H1 (cell line): ENCODE measurements around the gene MDFIC. TPM values are rescaled to one million over a fixed set of nuclear protein-coding genes. Genes with fewer than 3 reads are reported as not detected.

Experiments
- CTCF ChIA-PET: fragments of 300-600 bp; sonication (Branson Sonifier 250); formaldehyde crosslinking; loops from one replicate; lab custom pipeline; 2021; ENCODE audit not compliant: partially characterized antibody; lab: Charles Lee
- POLR2A ChIA-PET: fragments of 300-600 bp; sonication (Branson Sonifier 250); formaldehyde crosslinking; loops from one replicate; lab custom pipeline; 2021; ENCODE audit warnings: inconsistent platforms; ENCODE audit not compliant: partially characterized antibody; lab: Charles Lee
- DNase-seq, 2 experiments: peaks; one replicate each; pipeline versions ENCODE4 v3.0.0 to v3.0.0-alpha.2; 2010 to 2022; ENCODE audit warnings: low spot score in 2 of 2, low read depth in 1 of 2, mixed read lengths in 1 of 2
- FAIRE-seq: peaks from 2 replicates; lab custom pipeline; 2011; peaks lifted over from hg19 to GRCh38; lab: Jason Lieb, UNC
- H2AFZ ChIP-seq: 2 replicates; pipeline ENCODE4 v1.8.1; 2012; ENCODE audit warnings: low read length, inconsistent platforms
- H2AK5ac ChIP-seq: 2 replicates; pipeline ENCODE4 v1.6.1; 2013; ENCODE audit warnings: low read depth, low read length
- H2BK120ac ChIP-seq: replicated peaks from 2 replicates; pipeline ENCODE3; 2013; ENCODE audit warnings: low read depth, low read length, inconsistent platforms
- H2BK12ac ChIP-seq: 2 replicates; pipeline ENCODE4 v1.6.1; 2013; ENCODE audit warnings: low read depth, low read length
- H2BK15ac ChIP-seq: 2 replicates; pipeline ENCODE4 v1.6.1; 2013; ENCODE audit warnings: low read length
- H2BK20ac ChIP-seq: 2 replicates; pipeline ENCODE4 v1.6.1; 2013; ENCODE audit warnings: low read length
- H2BK5ac ChIP-seq: 2 replicates; pipeline ENCODE4 v1.6.1; 2013; ENCODE audit warnings: low read depth, low read length
- H3K14ac ChIP-seq: 2 replicates; pipeline ENCODE4 v1.6.1; 2013; ENCODE audit warnings: inconsistent platforms; ENCODE audit not compliant: insufficient read length
- H3K18ac ChIP-seq: 2 replicates; pipeline ENCODE4 v1.6.1; 2013; ENCODE audit warnings: low read length; ENCODE audit errors: extremely low read depth
- H3K23ac ChIP-seq: 2 replicates; pipeline ENCODE4 v1.6.1; 2013; ENCODE audit warnings: inconsistent platforms; ENCODE audit not compliant: insufficient read length
- H3K23me2 ChIP-seq: 2 replicates; pipeline ENCODE4 v1.6.1; 2013; ENCODE audit warnings: low read depth, low read length
- H3K27ac ChIP-seq: 2 replicates; pipeline ENCODE4 v1.6.1; 2011; ENCODE audit warnings: low read depth, low read length, inconsistent platforms
- H3K27me3 ChIP-seq, 4 experiments: replicated peaks in 1 of 4; 1 replicate in 1 of 4; 2 replicates in 3 of 4; pipeline versions ENCODE4 v1.6.1 to v1.8.1; 2011 to 2013; ENCODE audit warnings: low read length in 3 of 4, mild to moderate bottlenecking in 3 of 4, inconsistent platforms in 2 of 4, mixed read lengths in 2 of 4, moderate library complexity in 1 of 4; ENCODE audit not compliant: control insufficient read depth in 3 of 4, insufficient read depth in 3 of 4; ENCODE audit errors: extremely low read depth in 1 of 4
- H3K36me3 ChIP-seq, 4 experiments: 2 replicates each; pipeline versions ENCODE4 v1.6.1 to v1.8.1; 2011 to 2013; ENCODE audit warnings: mild to moderate bottlenecking in 4 of 4, low read length in 3 of 4, moderate library complexity in 2 of 4, control low read depth in 1 of 4, inconsistent platforms in 1 of 4; ENCODE audit not compliant: insufficient read depth in 4 of 4, control insufficient read depth in 2 of 4
- H3K4ac ChIP-seq: replicated peaks from 2 replicates; pipeline ENCODE3; 2013; ENCODE audit warnings: low read length, low read depth, mixed read lengths, inconsistent platforms; ENCODE audit not compliant: insufficient read length
- H3K4me1 ChIP-seq, 4 experiments: replicated peaks in 1 of 4; 1 replicate in 1 of 4; 2 replicates in 3 of 4; pipeline versions ENCODE4 v1.6.1 to v1.8.1; 2011 to 2013; ENCODE audit warnings: low read length in 3 of 4, inconsistent platforms in 2 of 4, mixed read lengths in 1 of 4; ENCODE audit not compliant: insufficient read depth in 4 of 4, control insufficient read depth in 3 of 4
- H3K4me2 ChIP-seq, 2 experiments: 2 replicates each; pipeline versions ENCODE4 v1.6.1 to v1.8.1; 2011 to 2013; ENCODE audit warnings: low read depth in 2 of 2, low read length in 2 of 2, control low read depth in 1 of 2, inconsistent platforms in 1 of 2, mild to moderate bottlenecking in 1 of 2; ENCODE audit not compliant: insufficient read depth in 1 of 2
- H3K4me3 ChIP-seq, 4 experiments: fragments of 200-600, 300-600 bp in 1 of 4; sonication (generic), shearing (Covaris generic), sonication (Bioruptor Twin) in 1 of 4; 2 replicates each; pipeline versions ENCODE4 v1.5.1 to v1.8.1; 2011 to 2016; ENCODE audit warnings: low read length in 4 of 4, low read depth in 3 of 4, control low read depth in 2 of 4, inconsistent platforms in 2 of 4, mild to moderate bottlenecking in 2 of 4, mixed read lengths in 1 of 4, moderate library complexity in 1 of 4; ENCODE audit not compliant: insufficient read depth in 2 of 4; ENCODE audit errors: extremely low read depth in 1 of 4
- H3K56ac ChIP-seq: replicated peaks from 2 replicates; pipeline ENCODE3; 2013; ENCODE audit warnings: low read depth, mild to moderate bottlenecking, mixed read lengths, low read length, inconsistent platforms; ENCODE audit not compliant: insufficient read length
- H3K79me1 ChIP-seq: 2 replicates; pipeline ENCODE4 v1.6.1; 2013; ENCODE audit warnings: low read depth, low read length, control low read depth
- H3K79me2 ChIP-seq, 2 experiments: 2 replicates each; pipeline versions ENCODE4 v1.6.1 to v1.8.1; 2012 to 2013; ENCODE audit warnings: low read length in 2 of 2, mild to moderate bottlenecking in 2 of 2, inconsistent platforms in 1 of 2; ENCODE audit not compliant: insufficient read depth in 2 of 2, control insufficient read depth in 1 of 2
- H3K9ac ChIP-seq, 4 experiments: replicated peaks in 1 of 4; 1 replicate in 1 of 4; 2 replicates in 3 of 4; pipeline versions ENCODE4 v1.6.1 to v1.8.1; 2011 to 2013; ENCODE audit warnings: low read depth in 3 of 4, low read length in 3 of 4, control low read depth in 2 of 4, mild to moderate bottlenecking in 2 of 4, moderate library complexity in 2 of 4, inconsistent platforms in 1 of 4; ENCODE audit errors: extremely low read depth in 1 of 4
- H3K9me3 ChIP-seq, 2 experiments: 2 replicates each; pipeline versions ENCODE4 v1.6.1 to v1.8.1; 2012 to 2013; ENCODE audit warnings: mild to moderate bottlenecking in 2 of 2, moderate library complexity in 2 of 2, control low read depth in 1 of 2, inconsistent platforms in 1 of 2, low read depth in 1 of 2, low read length in 1 of 2, mixed read lengths in 1 of 2; ENCODE audit not compliant: insufficient read depth in 2 of 2
- H4K20me1 ChIP-seq, 2 experiments: replicated peaks in 1 of 2; 2 replicates each; pipeline versions ENCODE3 to v1.8.1; 2011 to 2013; ENCODE audit warnings: inconsistent platforms in 2 of 2, low read length in 2 of 2, mild to moderate bottlenecking in 1 of 2; ENCODE audit not compliant: insufficient read depth in 2 of 2, control insufficient read depth in 1 of 2
- H4K5ac ChIP-seq: 2 replicates; pipeline ENCODE4 v1.6.1; 2013; ENCODE audit warnings: low read length, low read depth, mixed read lengths, inconsistent platforms; ENCODE audit not compliant: insufficient read length
- H4K8ac ChIP-seq: 2 replicates; pipeline ENCODE4 v1.8.0; 2013; ENCODE audit warnings: mild to moderate bottlenecking, moderate library complexity, low read length, inconsistent platforms; ENCODE audit not compliant: insufficient read depth; ENCODE audit errors: extremely low read depth
- H4K91ac ChIP-seq: replicated peaks from 2 replicates; pipeline ENCODE3; 2013; ENCODE audit warnings: low read length, mixed read lengths, inconsistent platforms; ENCODE audit not compliant: insufficient read length
- BACH1 ChIP-seq: IDR thresholded peaks from 2 replicates; pipeline ENCODE4 v1.6.1; 2012; ENCODE audit warnings: low read length, improper control_type of control experiment
- CBX5 ChIP-seq: fragments of 300-800, 300-1000 bp; sonication (generic); IDR thresholded peaks from 2 replicates; pipeline ENCODE4 v1.7.1; 2016; ENCODE audit warnings: antibody characterized with exemption, low read length, low read depth
- CHD1 ChIP-seq: IDR thresholded peaks from 2 replicates; pipeline ENCODE4 v1.6.1; 2012; ENCODE audit warnings: low read depth, low read length, improper control_type of control experiment
- CREB1 ChIP-seq: IDR thresholded peaks from 2 replicates; pipeline ENCODE4 v1.6.1; 2012; ENCODE audit warnings: inconsistent platforms
- GTF2F1 ChIP-seq: IDR thresholded peaks from 2 replicates; pipeline ENCODE4 v1.6.1; 2012; ENCODE audit warnings: low read depth, low read length, improper control_type of control experiment, borderline replicate concordance
- HDAC2 ChIP-seq, 2 experiments: fragments of 300-600 bp in 1 of 2; sonication (generic) in 1 of 2; IDR thresholded peaks; 2 replicates each; pipeline ENCODE4 v1.6.1; 2011 to 2012; ENCODE audit warnings: low read depth in 2 of 2, low read length in 2 of 2, mild to moderate bottlenecking in 2 of 2, moderate library complexity in 2 of 2, borderline replicate concordance in 1 of 2, inconsistent platforms in 1 of 2
- MAFK ChIP-seq: IDR thresholded peaks from 2 replicates; pipeline ENCODE4 v1.6.1; 2012; ENCODE audit warnings: low read depth, mild to moderate bottlenecking, improper control_type of control experiment, low read length
- SP1 ChIP-seq: IDR thresholded peaks from 2 replicates; pipeline ENCODE4 v1.6.1; 2011; ENCODE audit warnings: low read depth, low read length
- TBP ChIP-seq: IDR thresholded peaks from 2 replicates; pipeline ENCODE4 v1.6.1; 2011; ENCODE audit warnings: low read depth, low read length, improper control_type of control experiment
- WGBS, 2 experiments: shearing (Covaris generic) in 1 of 2; methylation state at CpG; one replicate each; pipeline versions ENCODE4 v1.1.6 to v1.1.7; 2013 to 2015; ENCODE audit warnings: low lambda C conversion rate in 2 of 2, mixed read lengths in 2 of 2, inconsistent platforms in 1 of 2, low coverage in 1 of 2, missing lambda C conversion rate in 1 of 2; ENCODE audit not compliant: insufficient replicate concordance in 2 of 2, insufficient coverage in 1 of 2, insufficient read length in 1 of 2; ENCODE audit errors: extremely low coverage in 1 of 2, missing lambda C conversion rate in 1 of 2; 5-methylcytosine and 5-hydroxymethylcytosine counted together
- polyA plus RNA-seq, 7 experiments: library from polyadenylated mRNA; depleted of rRNA in 3 of 7; stranded (reverse) in 5 of 7; unstranded in 2 of 7; fragments of >200 nt in 5 of 7; fragments of 200-250 nt in 2 of 7; gene quantifications; 1 replicate in 5 of 7; 2 replicates in 1 of 7; 4 replicates in 1 of 7; pipeline versions ENCODE4 v1.2.1 to v1.2.3, GENCODE V29; 2011 to 2013; ENCODE audit warnings: missing spikeins in 2 of 7, mixed read lengths in 2 of 7
- total RNA-seq: library from RNA; stranded (reverse); fragmentation: NEBNext Ultra II Directional; extraction: Animal tissue kit (Norgen Biotek cat#: 25700); gene quantifications from 2 replicates; pipeline ENCODE4 v1.2.1, GENCODE V29; 2021
- TF ChIP-seq, protein P1 (sequence below): IDR thresholded peaks from 2 replicates; pipeline ENCODE4 v1.6.1; 2012; ENCODE audit warnings: low read length, inconsistent platforms

MDFIC gene
- total and polyA plus RNA-seq, 2 of the 8 experiments (the other 6 are each of a cell fraction or from before 2014, with no cell fraction given): 2.3 to 11.4 TPM

GRCh38 chr7:115068220-115068619, 146.3 kb downstream of the MDFIC start:
- ChIA-PET CTCF (interaction anchor here (1.0 kb wide), 1 partner anchor 20 kb away, joined by 4 read pairs; no protein-coding TSS in a partner anchor), POLR2A (no interaction called here)
- no peak overlapping the region for H3K4me2 ChIP-seq
- H2AK5ac ChIP-seq: no peak overlapping the region
- DNase-seq (no peak), FAIRE-seq (no peak)
- no peak overlapping the region for H2BK15ac ChIP-seq
- H3K9ac ChIP-seq: no peak overlapping the region
- H3K36me3 ChIP-seq: no peaks in the 10 kb centered on the region
- no peak overlapping the region for H3K14ac ChIP-seq
- no peak overlapping the region for H2BK20ac ChIP-seq
- H3K4me1 ChIP-seq: no peaks in the 10 kb centered on the region
- no peaks in the 10 kb centered on the region for H3K9me3 ChIP-seq
- no peak overlapping the region for H3K4me3 ChIP-seq
- H2BK12ac ChIP-seq: no peak overlapping the region
- no peaks in the 10 kb centered on the region for H3K79me2 ChIP-seq
- WGBS, 2 experiments: 69% methylated on average over 1 of the region's 1 CpG; no CpG with 5 or more reads in 1 of the 2 experiments
- no peak overlapping the region for H2BK5ac ChIP-seq
- no peaks in the 10 kb centered on the region for H3K23me2 ChIP-seq
- H4K20me1 ChIP-seq: no peaks in the 10 kb centered on the region
- H2BK120ac ChIP-seq: no peak overlapping the region
- H3K27ac ChIP-seq: no peak overlapping the region
- H3K79me1 ChIP-seq: no peaks in the 10 kb centered on the region
- H3K27me3 ChIP-seq: no peaks in the 10 kb centered on the region
- no peak overlapping the region for H4K91ac ChIP-seq
- no peak overlapping the region for H3K23ac ChIP-seq
- H3K4ac ChIP-seq: no peak overlapping the region
- no peak overlapping the region for H4K5ac ChIP-seq
- no peak overlapping the region for H4K8ac ChIP-seq
- H3K56ac ChIP-seq: no peak overlapping the region
- no peak overlapping the region for H3K18ac ChIP-seq
- no peak overlapping the region for H2AFZ ChIP-seq
- TF ChIP-seq SP1: no peak
- TF ChIP-seq CHD1: no peak
- no peak for TF ChIP-seq CBX5
- no peak for TF ChIP-seq HDAC2 (IDR thresholded peaks at IDR 0.05; ENCODE audit: borderline replicate concordance in 1 of 2, low read depth in 2 of 2, low read length in 2 of 2)
- no peak for TF ChIP-seq CREB1
- TF ChIP-seq, protein P1, sequence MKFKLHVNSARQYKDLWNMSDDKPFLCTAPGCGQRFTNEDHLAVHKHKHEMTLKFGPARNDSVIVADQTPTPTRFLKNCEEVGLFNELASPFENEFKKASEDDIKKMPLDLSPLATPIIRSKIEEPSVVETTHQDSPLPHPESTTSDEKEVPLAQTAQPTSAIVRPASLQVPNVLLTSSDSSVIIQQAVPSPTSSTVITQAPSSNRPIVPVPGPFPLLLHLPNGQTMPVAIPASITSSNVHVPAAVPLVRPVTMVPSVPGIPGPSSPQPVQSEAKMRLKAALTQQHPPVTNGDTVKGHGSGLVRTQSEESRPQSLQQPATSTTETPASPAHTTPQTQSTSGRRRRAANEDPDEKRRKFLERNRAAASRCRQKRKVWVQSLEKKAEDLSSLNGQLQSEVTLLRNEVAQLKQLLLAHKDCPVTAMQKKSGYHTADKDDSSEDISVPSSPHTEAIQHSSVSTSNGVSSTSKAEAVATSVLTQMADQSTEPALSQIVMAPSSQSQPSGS: no peak
- TF ChIP-seq BACH1: no peak
- TF ChIP-seq GTF2F1: no peak
- TF ChIP-seq TBP: no peak
- TF ChIP-seq MAFK: no peak
